GM12878 (cell line): ENCODE data around the gene MIAT. TPM values are rescaled to one million over a fixed set of nuclear protein-coding genes. Genes with fewer than 3 reads are reported as not detected.
A peak's percentile ranks its signal among the peaks of the same experiment; 100 is the strongest.

Source experiments
- BACH1 ChIP-seq: fragments of 450-650 bp; IDR thresholded peaks from 2 replicates; pipeline ENCODE4 v1.6.1; 2017; ENCODE audit warnings: mild to moderate bottlenecking, borderline replicate concordance
- BCL11A ChIP-seq: IDR thresholded peaks from 2 replicates; pipeline ENCODE4 v1.6.1; 2011; ENCODE audit warnings: low read depth, low read length
- BHLHE40 ChIP-seq, 2 experiments: fragments of 450-650 bp in 1 of 2; IDR thresholded peaks; 2 replicates each; pipeline ENCODE4 v1.6.1; 2011 to 2017; ENCODE audit warnings: low read depth in 2 of 2, borderline replicate concordance in 1 of 2, improper control_type of control experiment in 1 of 2, low read length in 1 of 2, mild to moderate bottlenecking in 1 of 2
- CBFB ChIP-seq: IDR thresholded peaks from 2 replicates; pipeline ENCODE4 v1.6.1; 2016; ENCODE audit warnings: antibody characterized with exemption, low read depth
- CREB1 ChIP-seq: IDR thresholded peaks from 2 replicates; pipeline ENCODE4 v1.6.1; 2012; ENCODE audit warnings: low read depth, mild to moderate bottlenecking, inconsistent platforms
- NFIC ChIP-seq: IDR thresholded peaks from 2 replicates; pipeline ENCODE4 v1.6.1; 2012; ENCODE audit warnings: low read depth, mild to moderate bottlenecking, inconsistent platforms, low read length, moderate library complexity
- NFYB ChIP-seq: IDR thresholded peaks from 2 replicates; pipeline ENCODE4 v1.6.1; 2011; ENCODE audit warnings: low read depth, mild to moderate bottlenecking, low read length, improper control_type of control experiment, moderate library complexity; ENCODE audit not compliant: insufficient read depth
- POLR2A ChIP-seq: IDR thresholded peaks from 2 replicates; pipeline ENCODE4 v1.6.1; 2011; ENCODE audit warnings: low read depth, mild to moderate bottlenecking, low read length
- RAD51 ChIP-seq: fragments of 450-650 bp; IDR thresholded peaks from 2 replicates; pipeline ENCODE4 v1.6.1; 2016; ENCODE audit warnings: moderate library complexity, mild to moderate bottlenecking, inconsistent platforms
- RUNX3 ChIP-seq: IDR thresholded peaks from 2 replicates; pipeline ENCODE4 v1.6.1; 2012; ENCODE audit warnings: low read length, inconsistent platforms
- SP1 ChIP-seq: IDR thresholded peaks from one replicate; pipeline ENCODE4 v1.6.1; 2011; ENCODE audit warnings: low read depth, low read length
- SRF ChIP-seq, 2 experiments: IDR thresholded peaks; 2 replicates each; pipeline ENCODE4 v1.6.1; 2011; ENCODE audit warnings: low read depth in 2 of 2, low read length in 2 of 2, mild to moderate bottlenecking in 1 of 2, moderate library complexity in 1 of 2
- STAT3 ChIP-seq: IDR thresholded peaks from 2 replicates; pipeline ENCODE4 v1.6.1; 2011; ENCODE audit warnings: low read depth, low read length, improper control_type of control experiment
- TAF1 ChIP-seq: IDR thresholded peaks from 2 replicates; pipeline ENCODE4 v1.6.1; 2011; ENCODE audit warnings: mild to moderate bottlenecking, low read depth, low read length, borderline replicate concordance
- TCF7 ChIP-seq: IDR thresholded peaks from 2 replicates; pipeline ENCODE4 v1.6.1; 2014; ENCODE audit warnings: antibody characterized with exemption, borderline replicate concordance
- YY1 ChIP-seq: IDR thresholded peaks from 2 replicates; pipeline ENCODE4 v1.6.1; 2011; ENCODE audit warnings: low read depth, mild to moderate bottlenecking, low read length
- ZBTB33 ChIP-seq: fragments of 450-650 bp; IDR thresholded peaks from 2 replicates; pipeline ENCODE4 v1.6.1; 2017; ENCODE audit warnings: mild to moderate bottlenecking
- ZNF274 ChIP-seq: IDR thresholded peaks from one replicate; pipeline ENCODE4 v1.8.0; 2011; ENCODE audit not compliant: insufficient read length, insufficient read depth
- polyA plus RNA-seq, 11 experiments: library from polyadenylated mRNA; depleted of rRNA in 4 of 11; unstranded in 6 of 11; stranded (reverse) in 5 of 11; fragments of >200 nt; fragmentation: Nextera tagmentation in 4 of 11; fragmentation: Illumina TruSeq in 1 of 11; extraction: Ambion mirVana in 4 of 11; extraction: Trizol in 1 of 11; gene quantifications; 1 replicate in 1 of 11; 2 replicates in 10 of 11; pipeline versions ENCODE4 v1.2.1 to v1.2.3, GENCODE V29; 2011 to 2016; ENCODE audit warnings: inconsistent platforms in 2 of 11, missing spikeins in 2 of 11, low read depth in 1 of 11
- total RNA-seq, 4 experiments: library from RNA; depleted of rRNA in 3 of 4; stranded (reverse); fragments of >200 nt in 3 of 4; fragmentation: Illumina TruSeq in 1 of 4; extraction: Trizol in 1 of 4; gene quantifications; 2 replicates each; pipeline versions ENCODE4 v1.2.1 to v1.2.3, GENCODE V29; 2013 to 2021
- TF ChIP-seq, protein P1 (sequence below): fragments of 450-650 bp; IDR thresholded peaks from 2 replicates; pipeline ENCODE4 v1.6.1; 2017; ENCODE audit warnings: mild to moderate bottlenecking, moderate library complexity
- TF ChIP-seq, protein P2 (sequence below): IDR thresholded peaks from 2 replicates; pipeline ENCODE4 v1.6.1; 2011; ENCODE audit warnings: low read depth, mild to moderate bottlenecking, low read length, moderate library complexity, borderline replicate concordance; ENCODE audit errors: extremely low read depth
- TF ChIP-seq, protein P3 (sequence below): fragments of 450-650 bp; IDR thresholded peaks from 2 replicates; pipeline ENCODE4 v1.6.1; 2017; ENCODE audit warnings: borderline replicate concordance
- TF ChIP-seq, protein P4 (sequence below): IDR thresholded peaks from 2 replicates; pipeline ENCODE4 v1.6.1; 2011; ENCODE audit warnings: borderline replicate concordance, low read depth, mild to moderate bottlenecking, moderate library complexity, mixed read lengths, low read length; ENCODE audit not compliant: insufficient read depth; ENCODE audit errors: extremely low read length

Gene MIAT
- total and polyA plus RNA-seq, 10 of the 15 experiments (the other 5 are each of a cell fraction or from before 2014, with no cell fraction given): 0.39 to 13.7 (median 4.6) TPM

DNA sequence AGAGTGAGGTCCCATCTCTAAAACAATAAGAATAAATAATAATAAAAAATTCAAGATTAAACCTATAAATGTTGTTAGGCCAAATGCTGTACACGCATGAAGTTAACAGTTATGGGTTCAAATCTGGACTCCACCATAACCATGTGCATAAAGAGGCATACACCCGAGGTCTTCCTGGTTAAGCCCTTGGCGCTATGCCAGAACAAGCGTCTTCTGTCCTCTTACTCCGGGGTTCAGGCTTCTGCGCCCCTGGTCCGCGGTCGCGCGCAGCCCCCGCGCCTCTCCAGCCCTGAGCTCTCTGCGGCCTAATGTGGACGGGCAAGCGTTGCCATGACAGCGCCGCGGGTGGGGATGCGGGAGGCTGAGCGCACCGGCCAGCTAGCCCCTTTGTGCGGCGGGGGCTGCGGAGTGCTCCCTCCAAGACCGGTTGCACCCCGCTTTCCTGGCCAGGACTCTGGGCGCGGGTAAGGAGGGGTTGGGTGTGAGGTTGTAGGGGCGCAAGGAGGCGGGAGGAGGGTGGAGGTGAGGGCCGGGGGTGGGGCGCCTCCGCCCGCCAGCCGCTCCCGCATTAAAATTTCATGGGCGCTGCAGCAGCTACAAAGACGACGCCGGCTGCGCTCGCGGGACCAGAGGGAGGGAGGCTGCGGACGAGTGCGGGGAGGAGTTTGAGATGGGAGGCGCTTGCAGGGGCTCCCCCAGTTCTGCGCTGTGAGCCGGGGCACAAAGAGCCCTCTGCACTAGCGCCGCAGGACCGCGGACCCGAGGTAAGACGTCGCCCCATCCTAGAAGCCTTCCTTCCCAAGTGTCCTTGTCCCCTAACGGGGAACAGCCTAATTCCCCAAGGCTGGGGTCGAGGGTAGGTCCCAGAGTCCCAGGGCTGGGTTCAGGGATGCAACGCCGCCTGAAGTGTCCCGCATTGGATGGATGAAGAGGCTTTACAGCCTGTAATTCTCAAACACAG is at the start of gene MIAT (continued):
- TF ChIP-seq, protein P1, sequence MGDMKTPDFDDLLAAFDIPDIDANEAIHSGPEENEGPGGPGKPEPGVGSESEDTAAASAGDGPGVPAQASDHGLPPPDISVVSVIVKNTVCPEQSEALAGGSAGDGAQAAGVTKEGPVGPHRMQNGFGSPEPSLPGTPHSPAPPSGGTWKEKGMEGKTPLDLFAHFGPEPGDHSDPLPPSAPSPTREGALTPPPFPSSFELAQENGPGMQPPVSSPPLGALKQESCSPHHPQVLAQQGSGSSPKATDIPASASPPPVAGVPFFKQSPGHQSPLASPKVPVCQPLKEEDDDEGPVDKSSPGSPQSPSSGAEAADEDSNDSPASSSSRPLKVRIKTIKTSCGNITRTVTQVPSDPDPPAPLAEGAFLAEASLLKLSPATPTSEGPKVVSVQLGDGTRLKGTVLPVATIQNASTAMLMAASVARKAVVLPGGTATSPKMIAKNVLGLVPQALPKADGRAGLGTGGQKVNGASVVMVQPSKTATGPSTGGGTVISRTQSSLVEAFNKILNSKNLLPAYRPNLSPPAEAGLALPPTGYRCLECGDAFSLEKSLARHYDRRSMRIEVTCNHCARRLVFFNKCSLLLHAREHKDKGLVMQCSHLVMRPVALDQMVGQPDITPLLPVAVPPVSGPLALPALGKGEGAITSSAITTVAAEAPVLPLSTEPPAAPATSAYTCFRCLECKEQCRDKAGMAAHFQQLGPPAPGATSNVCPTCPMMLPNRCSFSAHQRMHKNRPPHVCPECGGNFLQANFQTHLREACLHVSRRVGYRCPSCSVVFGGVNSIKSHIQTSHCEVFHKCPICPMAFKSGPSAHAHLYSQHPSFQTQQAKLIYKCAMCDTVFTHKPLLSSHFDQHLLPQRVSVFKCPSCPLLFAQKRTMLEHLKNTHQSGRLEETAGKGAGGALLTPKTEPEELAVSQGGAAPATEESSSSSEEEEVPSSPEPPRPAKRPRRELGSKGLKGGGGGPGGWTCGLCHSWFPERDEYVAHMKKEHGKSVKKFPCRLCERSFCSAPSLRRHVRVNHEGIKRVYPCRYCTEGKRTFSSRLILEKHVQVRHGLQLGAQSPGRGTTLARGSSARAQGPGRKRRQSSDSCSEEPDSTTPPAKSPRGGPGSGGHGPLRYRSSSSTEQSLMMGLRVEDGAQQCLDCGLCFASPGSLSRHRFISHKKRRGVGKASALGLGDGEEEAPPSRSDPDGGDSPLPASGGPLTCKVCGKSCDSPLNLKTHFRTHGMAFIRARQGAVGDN: no peak
- TF ChIP-seq NFIC: no peak
- TF ChIP-seq, protein P2, sequence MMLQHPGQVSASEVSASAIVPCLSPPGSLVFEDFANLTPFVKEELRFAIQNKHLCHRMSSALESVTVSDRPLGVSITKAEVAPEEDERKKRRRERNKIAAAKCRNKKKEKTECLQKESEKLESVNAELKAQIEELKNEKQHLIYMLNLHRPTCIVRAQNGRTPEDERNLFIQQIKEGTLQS: no peak
- no peak for TF ChIP-seq NFYB
- no peak for TF ChIP-seq TAF1
- no peak for TF ChIP-seq SP1
- TF ChIP-seq POLR2A: peak; percentile 60
- no peak for TF ChIP-seq RAD51
- TF ChIP-seq BCL11A: no peak
- no peak for TF ChIP-seq TCF7
- TF ChIP-seq BHLHE40 (IDR thresholded peaks at IDR 0.05; ENCODE audit: borderline replicate concordance in 1 of 2, low read depth in 2 of 2, low read length in 1 of 2): peak in 1 of 2 experiments; percentile 26; a peak in 1 of 4 replicates
- no peak for TF ChIP-seq CREB1
- TF ChIP-seq STAT3: no peak
- TF ChIP-seq, protein P3, sequence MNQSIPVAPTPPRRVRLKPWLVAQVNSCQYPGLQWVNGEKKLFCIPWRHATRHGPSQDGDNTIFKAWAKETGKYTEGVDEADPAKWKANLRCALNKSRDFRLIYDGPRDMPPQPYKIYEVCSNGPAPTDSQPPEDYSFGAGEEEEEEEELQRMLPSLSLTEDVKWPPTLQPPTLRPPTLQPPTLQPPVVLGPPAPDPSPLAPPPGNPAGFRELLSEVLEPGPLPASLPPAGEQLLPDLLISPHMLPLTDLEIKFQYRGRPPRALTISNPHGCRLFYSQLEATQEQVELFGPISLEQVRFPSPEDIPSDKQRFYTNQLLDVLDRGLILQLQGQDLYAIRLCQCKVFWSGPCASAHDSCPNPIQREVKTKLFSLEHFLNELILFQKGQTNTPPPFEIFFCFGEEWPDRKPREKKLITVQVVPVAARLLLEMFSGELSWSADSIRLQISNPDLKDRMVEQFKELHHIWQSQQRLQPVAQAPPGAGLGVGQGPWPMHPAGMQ: no peak
- no peak for TF ChIP-seq BACH1
- no peak for TF ChIP-seq CBFB
- no peak for TF ChIP-seq ZBTB33
- TF ChIP-seq, protein P4, sequence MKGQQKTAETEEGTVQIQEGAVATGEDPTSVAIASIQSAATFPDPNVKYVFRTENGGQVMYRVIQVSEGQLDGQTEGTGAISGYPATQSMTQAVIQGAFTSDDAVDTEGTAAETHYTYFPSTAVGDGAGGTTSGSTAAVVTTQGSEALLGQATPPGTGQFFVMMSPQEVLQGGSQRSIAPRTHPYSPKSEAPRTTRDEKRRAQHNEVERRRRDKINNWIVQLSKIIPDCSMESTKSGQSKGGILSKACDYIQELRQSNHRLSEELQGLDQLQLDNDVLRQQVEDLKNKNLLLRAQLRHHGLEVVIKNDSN: no peak
- no peak for TF ChIP-seq SRF (IDR thresholded peaks at IDR 0.05; ENCODE audit: low read depth in 2 of 2, low read length in 2 of 2)
- TF ChIP-seq YY1: no peak
- no peak for TF ChIP-seq ZNF274
- TF ChIP-seq RUNX3: no peak
